GM12878 (cell line): Measurements from ENCODE around the gene CD84. TPM values are rescaled to one million over a fixed set of nuclear protein-coding genes. Genes with fewer than 3 reads are reported as not detected.
A peak's percentile ranks its signal among the peaks of the same experiment; 100 is the strongest.

ENCODE experiments used
- ATAC-seq: fragments of 200-7000 bp; cut with Tn5 transposase; 3 replicates; pipeline ENCODE4 v1.9.1; 2020; ENCODE audit warnings: mild to moderate bottlenecking, moderate library complexity
- BruUV-seq: library from RNA; stranded (reverse); fragments of 400-500 nt; replicated peaks from 2 replicates; lab custom pipeline; 2021; lab: Mats Ljungman, UMichigan
- CTCF ChIA-PET: fragments of 300-600 bp; sonication (Branson Sonifier 250); formaldehyde crosslinking; extraction: SDS; loops from one replicate; lab custom pipeline; 2021; ENCODE audit warnings: inconsistent platforms; lab: Yijun Ruan, JAX
- POLR2A ChIA-PET: fragments of 350-600 bp; formaldehyde crosslinking; extraction: SDS; loops from one replicate; lab custom pipeline; 2021; ENCODE audit warnings: inconsistent platforms; lab: Charles Lee
- RAD21 ChIA-PET: fragments of 300-600 bp; sonication (Branson Sonifier 250); formaldehyde crosslinking; loops from one replicate; lab custom pipeline; 2023; ENCODE audit warnings: antibody characterized with exemption; ENCODE audit not compliant: unreplicated experiment; lab: Charles Lee
- SMC1A ChIA-PET: fragments of 300-600 bp; sonication (Branson Sonifier 250); formaldehyde crosslinking; loops from one replicate; lab custom pipeline; 2023; ENCODE audit not compliant: unreplicated experiment, uncharacterized antibody; lab: Charles Lee
- DNase-seq: peaks from one replicate; pipeline ENCODE4 v3.0.0-alpha.2; 2011; ENCODE audit warnings: low read depth, low spot score
- FAIRE-seq: peaks from 3 replicates; lab custom pipeline; 2011; peaks lifted over from hg19 to GRCh38; lab: Jason Lieb, UNC
- H2AFZ ChIP-seq: 2 replicates; pipeline ENCODE4 v1.6.0; 2011; ENCODE audit warnings: low read depth, low read length, control low read depth; ENCODE audit not compliant: control insufficient read depth
- H3K27ac ChIP-seq: 2 replicates; pipeline ENCODE4 v1.5.1; 2011; ENCODE audit warnings: control low read depth; ENCODE audit not compliant: control insufficient read depth, insufficient read depth
- H3K27me3 ChIP-seq, 2 experiments: replicated peaks in 1 of 2; 2 replicates each; pipeline versions ENCODE4 v1.6.0 to v1.6.1; 2011; ENCODE audit warnings: low read length in 1 of 2; ENCODE audit not compliant: control insufficient read depth in 2 of 2, insufficient read depth in 2 of 2
- H3K36me3 ChIP-seq, 2 experiments: 2 replicates each; pipeline ENCODE4 v1.5.1; 2011; ENCODE audit warnings: low read length in 1 of 2; ENCODE audit not compliant: control insufficient read depth in 2 of 2, insufficient read depth in 2 of 2
- H3K4me1 ChIP-seq: 2 replicates; pipeline ENCODE4 v1.6.1; 2011; ENCODE audit warnings: mild to moderate bottlenecking, low read length, moderate library complexity, mixed read lengths; ENCODE audit not compliant: control insufficient read depth, insufficient read depth
- H3K4me2 ChIP-seq: 2 replicates; pipeline ENCODE4 v1.6.0; 2011; ENCODE audit warnings: control low read depth; ENCODE audit not compliant: control insufficient read depth, insufficient read depth
- H3K4me3 ChIP-seq: fragments of 200-600 bp; sonication (generic); 2 replicates; pipeline ENCODE4 v1.5.1; 2016
- H3K79me2 ChIP-seq: 2 replicates; pipeline ENCODE4 v1.6.0; 2011; ENCODE audit warnings: low read length; ENCODE audit not compliant: control insufficient read depth, insufficient read depth
- H3K9ac ChIP-seq: 2 replicates; pipeline ENCODE4 v1.8.0; 2011; ENCODE audit warnings: low read length, control low read depth, mixed read lengths; ENCODE audit not compliant: control insufficient read depth, insufficient read depth
- H3K9me3 ChIP-seq: replicated peaks from 3 replicates; pipeline ENCODE4 v1.5.1; 2011; ENCODE audit warnings: mild to moderate bottlenecking, low read length; ENCODE audit not compliant: control insufficient read depth, insufficient read depth
- H4K20me1 ChIP-seq: 2 replicates; pipeline ENCODE4 v1.6.0; 2011; ENCODE audit not compliant: control insufficient read depth, insufficient read depth
- BMI1 ChIP-seq: fragments of 450-650 bp; IDR thresholded peaks from 2 replicates; pipeline ENCODE4 v1.6.1; 2016; ENCODE audit warnings: mild to moderate bottlenecking, moderate library complexity, borderline replicate concordance
- CBX5 ChIP-seq: sonication (generic); IDR thresholded peaks from 2 replicates; pipeline ENCODE4 v1.6.1; 2016; ENCODE audit warnings: low read depth, moderate library complexity, mild to moderate bottlenecking, inconsistent platforms
- EZH2 ChIP-seq: IDR thresholded peaks from 2 replicates; pipeline ENCODE4 v1.6.1; 2012; ENCODE audit warnings: low read depth, mild to moderate bottlenecking, control low read depth, inconsistent platforms, low read length, borderline replicate concordance; ENCODE audit not compliant: control insufficient read depth
- NFYA ChIP-seq: IDR thresholded peaks from 2 replicates; pipeline ENCODE4 v1.6.1; 2011; ENCODE audit warnings: low read depth, mild to moderate bottlenecking, low read length, improper control_type of control experiment, borderline replicate concordance
- PML ChIP-seq: IDR thresholded peaks from 2 replicates; pipeline ENCODE4 v1.6.1; 2012; ENCODE audit warnings: low read length, inconsistent platforms
- POLR2AphosphoS5 ChIP-seq: IDR thresholded peaks from 2 replicates; pipeline ENCODE4 v1.6.1; 2011; ENCODE audit warnings: mild to moderate bottlenecking, low read length, inconsistent platforms
- RCOR1 ChIP-seq: conservative IDR thresholded peaks from 2 replicates; pipeline ENCODE4 v1.6.1; 2012; ENCODE audit warnings: low read depth, low read length, improper control_type of control experiment
- SP1 ChIP-seq: IDR thresholded peaks from one replicate; pipeline ENCODE4 v1.6.1; 2011; ENCODE audit warnings: low read depth, low read length
- SUZ12 ChIP-seq: fragments of 200-600 bp; sonication (generic); IDR thresholded peaks from one replicate; pipeline ENCODE4 v1.6.1; 2018; ENCODE audit warnings: antibody characterized with exemption, mild to moderate bottlenecking; ENCODE audit not compliant: unreplicated experiment
- TCF12 ChIP-seq: IDR thresholded peaks from 2 replicates; pipeline ENCODE4 v1.6.1; 2011; ENCODE audit warnings: low read depth, mild to moderate bottlenecking, low read length
- WGBS: methylation state at CpG from one replicate; pipeline ENCODE4 v1.1.6; 2016; ENCODE audit warnings: low lambda C conversion rate; ENCODE audit not compliant: insufficient replicate concordance, insufficient coverage; ENCODE audit errors: missing lambda C conversion rate; 5-methylcytosine and 5-hydroxymethylcytosine counted together
- in situ Hi-C: fragments of 300-500 bp; cut with MboI; formaldehyde crosslinking; loops from 9 replicates; pipeline ENCODE4 v1.14.3; 2018; ENCODE audit warnings: mixed read lengths
- intact Hi-C: fragments of 100-400 bp; cut with micrococcal nuclease; formaldehyde crosslinking; loops from one replicate; pipeline ENCODE4 v1.14.2; 2022; ENCODE audit not compliant: unreplicated experiment
- polyA plus RNA-seq, 11 experiments: library from polyadenylated mRNA; depleted of rRNA in 4 of 11; unstranded in 6 of 11; stranded (reverse) in 5 of 11; fragments of >200 nt; fragmentation: Nextera tagmentation in 4 of 11; fragmentation: Illumina TruSeq in 1 of 11; extraction: Ambion mirVana in 4 of 11; extraction: Trizol in 1 of 11; gene quantifications; 1 replicate in 1 of 11; 2 replicates in 10 of 11; pipeline versions ENCODE4 v1.2.1 to v1.2.3, GENCODE V29; 2011 to 2016; ENCODE audit warnings: inconsistent platforms in 2 of 11, missing spikeins in 2 of 11, low read depth in 1 of 11
- total RNA-seq, 4 experiments: library from RNA; depleted of rRNA in 3 of 4; stranded (reverse); fragments of >200 nt in 3 of 4; fragmentation: Illumina TruSeq in 1 of 4; extraction: Trizol in 1 of 4; gene quantifications; 2 replicates each; pipeline versions ENCODE4 v1.2.1 to v1.2.3, GENCODE V29; 2013 to 2021
- TF ChIP-seq, protein P1 (sequence below): fragments of 450-650 bp; formaldehyde crosslinking; IDR thresholded peaks from 2 replicates; pipeline ENCODE4 v1.4.0; 2020; ENCODE audit warnings: mild to moderate bottlenecking, moderate library complexity
- TF ChIP-seq, protein P2 (sequence below): fragments of 450-650 bp; conservative IDR thresholded peaks from 2 replicates; pipeline ENCODE4 v1.6.1; 2017; ENCODE audit warnings: mild to moderate bottlenecking, moderate library complexity
- TF ChIP-seq, protein P3 (sequence below): IDR thresholded peaks from 2 replicates; pipeline ENCODE4 v1.6.1; 2011; ENCODE audit warnings: borderline replicate concordance, low read depth, mild to moderate bottlenecking, moderate library complexity, low read length; ENCODE audit not compliant: insufficient read depth, poor library complexity, severe bottlenecking
- TF ChIP-seq, protein P4 (sequence below): IDR thresholded peaks from 2 replicates; pipeline ENCODE4 v1.6.1; 2012; ENCODE audit warnings: low read depth, low read length, improper control_type of control experiment

The CD84 gene
- total and polyA plus RNA-seq, 10 of the 15 experiments (the other 5 are each of a cell fraction or from before 2014, with no cell fraction given): 3.4 to 20.3 (median 11.7) TPM

DNA sequence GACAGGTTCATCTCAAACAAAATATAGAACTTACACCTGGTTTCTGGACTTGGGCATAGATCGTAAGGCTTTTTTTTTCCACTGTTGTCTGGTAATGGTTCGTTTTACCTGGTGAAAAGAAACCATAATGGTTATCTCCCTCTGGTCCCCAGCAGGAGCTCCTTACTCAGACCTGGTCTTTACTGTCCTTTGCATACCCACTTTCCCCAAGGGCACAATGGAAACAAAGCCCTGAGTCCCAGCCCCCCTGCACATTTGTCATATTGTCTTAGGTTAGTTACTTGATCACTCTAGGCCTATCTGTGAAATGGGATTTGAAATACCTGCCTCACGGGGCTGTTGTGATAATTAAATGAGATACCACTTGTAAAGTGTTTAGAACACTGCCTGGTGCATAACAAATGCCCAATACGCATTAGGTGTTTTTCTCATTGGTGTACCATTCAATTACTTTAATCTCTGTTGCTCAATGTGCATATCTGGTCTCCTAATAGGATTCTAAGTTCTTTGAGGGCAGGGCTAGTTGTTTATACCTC, 40.5 kb upstream of the CD84 start:
- Histone ChIP-seq H3K4me2 (no peak overlapping the region), H4K20me1 (no peaks in the 10 kb centered on the region), H3K4me1 (peaks cover 32% of the 10 kb centered on the region), H3K4me3 (no peak overlapping the region), H3K27ac (no peak overlapping the region), H3K36me3 (peaks cover 12 to 40% of the 10 kb centered on the region in 2 experiments), H3K9me3 (no peaks in the 10 kb centered on the region), H3K79me2 (peaks cover 34% of the 10 kb centered on the region), H3K27me3 (no peaks in the 10 kb centered on the region), H3K9ac (no peak overlapping the region), H2AFZ (no peak overlapping the region)
- no TSS peak for BruUV-seq
- ATAC-seq (no peak), DNase-seq (no peak), FAIRE-seq (no peak)
- in situ Hi-C loops: no loop called here
- 97% methylated on average over 4 of the region's 4 CpGs for WGBS
- ChIA-PET SMC1A (interaction anchor here (0.6 to 17.6 kb wide), 20 partner anchors 9 to 244 kb away, joined by 3 to 259 read pairs (median 6); partner anchors contain the start of genes CD48 and SLAMF1), POLR2A (interaction anchor here (0.5 to 6.0 kb wide), 7 partner anchors 8 to 336 kb away, joined by 3 to 68 read pairs (median 7); partner anchors contain the start of gene SLAMF1), CTCF (interaction anchor here (0.7 to 7.0 kb wide), 28 partner anchors 11 to 518 kb away, joined by 3 to 92 read pairs (median 5); partner anchors contain the start of gene SLAMF1), RAD21 (interaction anchor here (0.8 to 15.7 kb wide), 12 partner anchors 10 to 368 kb away, joined by 3 to 194 read pairs (median 5); partner anchors contain the start of gene SLAMF1)
- intact Hi-C loops: loop anchor here (2.0 kb wide), 1 partner anchor 55 kb away; no protein-coding TSS in a partner anchor
- TF ChIP-seq CBX5 (no peak), SP1 (no peak), BMI1 (no peak), POLR2AphosphoS5 (peak; percentile 62), SUZ12 (no peak), TCF12 (no peak), RCOR1 (no peak), PML (peak; percentile 59), NFYA (no peak), EZH2 (no peak)
- TF ChIP-seq, protein P1, sequence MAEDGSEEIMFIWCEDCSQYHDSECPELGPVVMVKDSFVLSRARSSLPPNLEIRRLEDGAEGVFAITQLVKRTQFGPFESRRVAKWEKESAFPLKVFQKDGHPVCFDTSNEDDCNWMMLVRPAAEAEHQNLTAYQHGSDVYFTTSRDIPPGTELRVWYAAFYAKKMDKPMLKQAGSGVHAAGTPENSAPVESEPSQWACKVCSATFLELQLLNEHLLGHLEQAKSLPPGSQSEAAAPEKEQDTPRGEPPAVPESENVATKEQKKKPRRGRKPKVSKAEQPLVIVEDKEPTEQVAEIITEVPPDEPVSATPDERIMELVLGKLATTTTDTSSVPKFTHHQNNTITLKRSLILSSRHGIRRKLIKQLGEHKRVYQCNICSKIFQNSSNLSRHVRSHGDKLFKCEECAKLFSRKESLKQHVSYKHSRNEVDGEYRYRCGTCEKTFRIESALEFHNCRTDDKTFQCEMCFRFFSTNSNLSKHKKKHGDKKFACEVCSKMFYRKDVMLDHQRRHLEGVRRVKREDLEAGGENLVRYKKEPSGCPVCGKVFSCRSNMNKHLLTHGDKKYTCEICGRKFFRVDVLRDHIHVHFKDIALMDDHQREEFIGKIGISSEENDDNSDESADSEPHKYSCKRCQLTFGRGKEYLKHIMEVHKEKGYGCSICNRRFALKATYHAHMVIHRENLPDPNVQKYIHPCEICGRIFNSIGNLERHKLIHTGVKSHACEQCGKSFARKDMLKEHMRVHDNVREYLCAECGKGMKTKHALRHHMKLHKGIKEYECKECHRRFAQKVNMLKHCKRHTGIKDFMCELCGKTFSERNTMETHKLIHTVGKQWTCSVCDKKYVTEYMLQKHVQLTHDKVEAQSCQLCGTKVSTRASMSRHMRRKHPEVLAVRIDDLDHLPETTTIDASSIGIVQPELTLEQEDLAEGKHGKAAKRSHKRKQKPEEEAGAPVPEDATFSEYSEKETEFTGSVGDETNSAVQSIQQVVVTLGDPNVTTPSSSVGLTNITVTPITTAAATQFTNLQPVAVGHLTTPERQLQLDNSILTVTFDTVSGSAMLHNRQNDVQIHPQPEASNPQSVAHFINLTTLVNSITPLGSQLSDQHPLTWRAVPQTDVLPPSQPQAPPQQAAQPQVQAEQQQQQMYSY: 0 out of 2 replicates have a peak, but pooled peaks have one; percentile 12
- TF ChIP-seq, protein P2, sequence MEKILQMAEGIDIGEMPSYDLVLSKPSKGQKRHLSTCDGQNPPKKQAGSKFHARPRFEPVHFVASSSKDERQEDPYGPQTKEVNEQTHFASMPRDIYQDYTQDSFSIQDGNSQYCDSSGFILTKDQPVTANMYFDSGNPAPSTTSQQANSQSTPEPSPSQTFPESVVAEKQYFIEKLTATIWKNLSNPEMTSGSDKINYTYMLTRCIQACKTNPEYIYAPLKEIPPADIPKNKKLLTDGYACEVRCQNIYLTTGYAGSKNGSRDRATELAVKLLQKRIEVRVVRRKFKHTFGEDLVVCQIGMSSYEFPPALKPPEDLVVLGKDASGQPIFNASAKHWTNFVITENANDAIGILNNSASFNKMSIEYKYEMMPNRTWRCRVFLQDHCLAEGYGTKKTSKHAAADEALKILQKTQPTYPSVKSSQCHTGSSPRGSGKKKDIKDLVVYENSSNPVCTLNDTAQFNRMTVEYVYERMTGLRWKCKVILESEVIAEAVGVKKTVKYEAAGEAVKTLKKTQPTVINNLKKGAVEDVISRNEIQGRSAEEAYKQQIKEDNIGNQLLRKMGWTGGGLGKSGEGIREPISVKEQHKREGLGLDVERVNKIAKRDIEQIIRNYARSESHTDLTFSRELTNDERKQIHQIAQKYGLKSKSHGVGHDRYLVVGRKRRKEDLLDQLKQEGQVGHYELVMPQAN: no peak
- TF ChIP-seq, protein P3, sequence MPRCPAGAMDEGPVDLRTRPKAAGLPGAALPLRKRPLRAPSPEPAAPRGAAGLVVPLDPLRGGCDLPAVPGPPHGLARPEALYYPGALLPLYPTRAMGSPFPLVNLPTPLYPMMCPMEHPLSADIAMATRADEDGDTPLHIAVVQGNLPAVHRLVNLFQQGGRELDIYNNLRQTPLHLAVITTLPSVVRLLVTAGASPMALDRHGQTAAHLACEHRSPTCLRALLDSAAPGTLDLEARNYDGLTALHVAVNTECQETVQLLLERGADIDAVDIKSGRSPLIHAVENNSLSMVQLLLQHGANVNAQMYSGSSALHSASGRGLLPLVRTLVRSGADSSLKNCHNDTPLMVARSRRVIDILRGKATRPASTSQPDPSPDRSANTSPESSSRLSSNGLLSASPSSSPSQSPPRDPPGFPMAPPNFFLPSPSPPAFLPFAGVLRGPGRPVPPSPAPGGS: peak; percentile 9
- TF ChIP-seq, protein P4, sequence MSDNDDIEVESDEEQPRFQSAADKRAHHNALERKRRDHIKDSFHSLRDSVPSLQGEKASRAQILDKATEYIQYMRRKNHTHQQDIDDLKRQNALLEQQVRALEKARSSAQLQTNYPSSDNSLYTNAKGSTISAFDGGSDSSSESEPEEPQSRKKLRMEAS: no peak
